ENCODE results near the gene CDR2.

DNA sequence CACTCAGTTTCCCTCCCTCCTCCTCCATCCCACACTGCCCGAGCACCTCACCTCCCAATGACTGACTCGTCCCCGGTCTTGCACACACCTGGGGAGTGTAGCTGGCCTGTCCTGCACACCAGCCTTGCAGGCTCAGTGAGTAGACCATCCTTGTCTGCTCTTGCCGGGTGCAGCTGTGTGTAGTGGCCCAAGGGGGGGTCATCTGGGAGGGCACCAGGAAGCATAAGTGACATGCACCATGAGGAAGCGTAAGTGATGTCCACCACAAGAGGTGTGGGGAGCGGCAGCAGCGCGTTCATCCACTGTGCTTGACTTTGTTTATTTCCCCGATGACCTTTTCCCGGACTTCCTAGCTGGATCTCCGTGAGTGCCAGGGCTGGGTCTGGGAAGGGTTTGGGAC lies 45.5 kb upstream of the CDR2 start:
- TF ChIP-seq, protein P1, sequence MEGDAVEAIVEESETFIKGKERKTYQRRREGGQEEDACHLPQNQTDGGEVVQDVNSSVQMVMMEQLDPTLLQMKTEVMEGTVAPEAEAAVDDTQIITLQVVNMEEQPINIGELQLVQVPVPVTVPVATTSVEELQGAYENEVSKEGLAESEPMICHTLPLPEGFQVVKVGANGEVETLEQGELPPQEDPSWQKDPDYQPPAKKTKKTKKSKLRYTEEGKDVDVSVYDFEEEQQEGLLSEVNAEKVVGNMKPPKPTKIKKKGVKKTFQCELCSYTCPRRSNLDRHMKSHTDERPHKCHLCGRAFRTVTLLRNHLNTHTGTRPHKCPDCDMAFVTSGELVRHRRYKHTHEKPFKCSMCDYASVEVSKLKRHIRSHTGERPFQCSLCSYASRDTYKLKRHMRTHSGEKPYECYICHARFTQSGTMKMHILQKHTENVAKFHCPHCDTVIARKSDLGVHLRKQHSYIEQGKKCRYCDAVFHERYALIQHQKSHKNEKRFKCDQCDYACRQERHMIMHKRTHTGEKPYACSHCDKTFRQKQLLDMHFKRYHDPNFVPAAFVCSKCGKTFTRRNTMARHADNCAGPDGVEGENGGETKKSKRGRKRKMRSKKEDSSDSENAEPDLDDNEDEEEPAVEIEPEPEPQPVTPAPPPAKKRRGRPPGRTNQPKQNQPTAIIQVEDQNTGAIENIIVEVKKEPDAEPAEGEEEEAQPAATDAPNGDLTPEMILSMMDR (IDR thresholded peaks at IDR 0.05) = no peak
- no peak for TF ChIP-seq POLR2A (IDR thresholded peaks at IDR 0.05)
